HEK293T (cell line): ENCODE data around the gene MAGED1.

Source experiments
- ARNT ChIP-seq: fragments of 450-650 bp; IDR thresholded peaks from 2 replicates; pipeline ENCODE4 v1.6.1; 2017; ENCODE audit warnings: mild to moderate bottlenecking
- BHLHE40 ChIP-seq: fragments of 450-650 bp; IDR thresholded peaks from 2 replicates; pipeline ENCODE4 v1.6.1; 2016; ENCODE audit warnings: mild to moderate bottlenecking, moderate library complexity, borderline replicate concordance
- CTBP1 ChIP-seq: fragments of 450-650 bp; IDR thresholded peaks from 2 replicates; pipeline ENCODE4 v1.6.1; 2016; ENCODE audit warnings: borderline replicate concordance
- FOXA1 ChIP-seq: fragments of 450-650 bp; IDR thresholded peaks from 2 replicates; pipeline ENCODE4 v1.6.1; 2016; ENCODE audit warnings: mild to moderate bottlenecking
- FOXK2 ChIP-seq: fragments of 450-650 bp; IDR thresholded peaks from 2 replicates; pipeline ENCODE4 v1.6.1; 2016; ENCODE audit warnings: mild to moderate bottlenecking
- FOXM1 ChIP-seq: fragments of 450-650 bp; IDR thresholded peaks from 2 replicates; pipeline ENCODE4 v1.6.1; 2017; ENCODE audit warnings: mild to moderate bottlenecking, borderline replicate concordance
- HDGF ChIP-seq: fragments of 450-650 bp; IDR thresholded peaks from 2 replicates; pipeline ENCODE4 v1.6.1; 2017; ENCODE audit warnings: antibody characterized with exemption, borderline replicate concordance
- LEF1 ChIP-seq: fragments of 450-650 bp; IDR thresholded peaks from 2 replicates; pipeline ENCODE4 v1.6.1; 2017; ENCODE audit warnings: mild to moderate bottlenecking, borderline replicate concordance
- NFRKB ChIP-seq: fragments of 450-650 bp; IDR thresholded peaks from 2 replicates; pipeline ENCODE4 v1.6.1; 2016; ENCODE audit warnings: mild to moderate bottlenecking, moderate library complexity
- SP1 ChIP-seq: fragments of 450-650 bp; IDR thresholded peaks from 2 replicates; pipeline ENCODE4 v1.6.1; 2017
- SUZ12 ChIP-seq: fragments of 450-650 bp; IDR thresholded peaks from 2 replicates; pipeline ENCODE4 v1.6.1; 2016; ENCODE audit warnings: mild to moderate bottlenecking
- TARDBP ChIP-seq: fragments of 450-650 bp; IDR thresholded peaks from 2 replicates; pipeline ENCODE4 v1.6.1; 2016
- ZNF384 ChIP-seq: fragments of 450-650 bp; IDR thresholded peaks from 2 replicates; pipeline ENCODE4 v1.6.1; 2016

DNA sequence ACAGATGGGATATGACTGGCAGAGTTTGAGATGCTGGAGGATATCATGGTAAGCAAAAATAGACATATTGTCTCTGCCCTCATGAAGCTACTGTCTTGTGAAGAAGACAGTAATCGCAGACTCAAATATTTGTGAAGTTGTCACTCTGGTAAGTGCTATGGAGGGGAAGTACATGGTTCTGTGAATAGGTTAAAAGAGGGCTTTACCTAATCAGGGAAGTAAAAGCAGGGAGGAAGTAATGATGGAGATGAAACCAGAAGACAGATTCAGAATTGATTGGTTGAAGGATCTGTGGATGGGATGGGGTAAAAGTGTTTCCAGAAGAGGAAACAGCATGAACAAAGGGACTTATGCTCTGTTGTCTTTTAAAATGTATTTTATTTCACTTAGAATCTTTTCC, 19.3 kb upstream of the MAGED1 start:
- TF ChIP-seq ZNF384: no peak
- TF ChIP-seq HDGF: no peak
- no peak for TF ChIP-seq NFRKB
- TF ChIP-seq ARNT: no peak
- TF ChIP-seq SP1: no peak
- TF ChIP-seq SUZ12: no peak
- TF ChIP-seq LEF1: no peak
- no peak for TF ChIP-seq FOXA1
- no peak for TF ChIP-seq FOXM1
- no peak for TF ChIP-seq TARDBP
- TF ChIP-seq FOXK2: no peak
- no peak for TF ChIP-seq CTBP1
- TF ChIP-seq BHLHE40: no peak
